Keratinocyte (primary cell): ENCODE measurements around the gene TSC22D3.

Source experiments
- CTCF ChIP-seq, 3 experiments: IDR thresholded peaks in 1 of 3; conservative IDR thresholded peaks in 1 of 3; optimal IDR thresholded peaks in 1 of 3; 2 replicates in 2 of 3; 3 replicates in 1 of 3; pipeline versions ENCODE3 to v1.5.1; 2011; ENCODE audit warnings: low read length in 3 of 3, mild to moderate bottlenecking in 3 of 3, moderate library complexity in 2 of 3, control low read depth in 1 of 3, inconsistent platforms in 1 of 3; ENCODE audit not compliant: insufficient read depth in 2 of 3; ENCODE audit errors: extremely low read depth in 1 of 3
- EZH2 ChIP-seq: IDR thresholded peaks from one replicate; pipeline ENCODE4 v1.6.1; 2012; ENCODE audit warnings: inconsistent platforms, mild to moderate bottlenecking, low read length, moderate library complexity

- TF ChIP-seq CTCF (optimal IDR thresholded peaks at IDR 0.05 in 1 of 3, IDR thresholded peaks at IDR 0.05 in 1 of 3, conservative IDR thresholded peaks at IDR 0.05 in 1 of 3; ENCODE audit: extremely low read depth in 1 of 3, insufficient read depth in 2 of 3, low read length in 3 of 3) (no peak), EZH2 (no peak)
Measured at GRCh38 chrX:107675365-107675654, 100.3 kb downstream of the TSC22D3 start.
